RWPE1 (cell line): ENCODE data around the gene NPTX1.
A peak's percentile ranks its signal among the peaks of the same experiment; 100 is the strongest.

Experiments used
- CTCF ChIA-PET: fragments of 350-600 bp; sonication (Branson Sonifier 250); formaldehyde crosslinking; extraction: SDS; loops from one replicate; lab custom pipeline; 2021; lab: Yijun Ruan, JAX
- POLR2A ChIA-PET: fragments of 400-600 bp; formaldehyde crosslinking; extraction: SDS; loops from one replicate; lab custom pipeline; 2020; ENCODE audit warnings: antibody characterized with exemption; ENCODE audit not compliant: low non-redundant PET; lab: Yijun Ruan, JAX
- DNase-seq: peaks from one replicate; pipeline ENCODE4 v3.0.0; 2012; ENCODE audit warnings: low spot score
- H3K27ac ChIP-seq: fragments of 450-650 bp; 2 replicates; pipeline ENCODE4 v1.5.1; 2017
- TF ChIP-seq, protein P1 (sequence below): fragments of 450-650 bp; conservative IDR thresholded peaks from 2 replicates; pipeline ENCODE4 v1.5.1; 2017; ENCODE audit warnings: low read depth, mild to moderate bottlenecking

Gene NPTX1

DNA sequence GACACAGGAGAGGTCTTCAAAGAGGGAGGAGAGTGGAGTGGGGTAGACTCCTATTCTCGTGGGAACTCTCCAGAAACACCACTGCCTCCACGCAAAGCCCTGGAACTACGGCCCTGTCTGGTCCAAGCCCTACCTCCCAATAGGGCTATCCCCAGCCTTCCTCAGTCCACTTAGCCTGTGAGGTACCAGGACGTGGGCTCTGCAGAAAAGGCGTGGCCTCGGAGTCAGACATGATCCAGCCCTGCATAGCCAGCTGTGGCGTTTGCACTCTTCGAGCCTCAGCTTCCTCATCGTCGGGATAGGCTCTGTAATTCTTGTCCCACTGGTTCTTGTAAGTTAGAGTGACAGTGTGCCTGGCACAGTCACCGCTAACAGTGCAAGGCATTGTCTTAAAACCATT is 47.6 kb downstream of the NPTX1 start:
- DNase-seq: no peak
- POLR2A ChIA-PET: no interaction called here
- CTCF ChIA-PET: interaction anchor here (1.0 kb wide), 1 partner anchor 147 kb away, joined by 3 read pairs; no protein-coding TSS in a partner anchor
- TF ChIP-seq, protein P1, sequence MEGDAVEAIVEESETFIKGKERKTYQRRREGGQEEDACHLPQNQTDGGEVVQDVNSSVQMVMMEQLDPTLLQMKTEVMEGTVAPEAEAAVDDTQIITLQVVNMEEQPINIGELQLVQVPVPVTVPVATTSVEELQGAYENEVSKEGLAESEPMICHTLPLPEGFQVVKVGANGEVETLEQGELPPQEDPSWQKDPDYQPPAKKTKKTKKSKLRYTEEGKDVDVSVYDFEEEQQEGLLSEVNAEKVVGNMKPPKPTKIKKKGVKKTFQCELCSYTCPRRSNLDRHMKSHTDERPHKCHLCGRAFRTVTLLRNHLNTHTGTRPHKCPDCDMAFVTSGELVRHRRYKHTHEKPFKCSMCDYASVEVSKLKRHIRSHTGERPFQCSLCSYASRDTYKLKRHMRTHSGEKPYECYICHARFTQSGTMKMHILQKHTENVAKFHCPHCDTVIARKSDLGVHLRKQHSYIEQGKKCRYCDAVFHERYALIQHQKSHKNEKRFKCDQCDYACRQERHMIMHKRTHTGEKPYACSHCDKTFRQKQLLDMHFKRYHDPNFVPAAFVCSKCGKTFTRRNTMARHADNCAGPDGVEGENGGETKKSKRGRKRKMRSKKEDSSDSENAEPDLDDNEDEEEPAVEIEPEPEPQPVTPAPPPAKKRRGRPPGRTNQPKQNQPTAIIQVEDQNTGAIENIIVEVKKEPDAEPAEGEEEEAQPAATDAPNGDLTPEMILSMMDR: no peak
- no peak overlapping the region for H3K27ac ChIP-seq

- no peak overlapping the region for H3K27ac ChIP-seq
- no peak for DNase-seq
- ChIA-PET CTCF (interaction anchor here (1.0 kb wide), 1 partner anchor 147 kb away, joined by 3 read pairs; no protein-coding TSS in a partner anchor), POLR2A (no interaction called here)
- TF ChIP-seq, protein P1: no peak
Measured at GRCh38 chr17:80428363-80428762, 48.0 kb downstream of the NPTX1 start.

- ChIA-PET CTCF (interaction anchor here (0.5 to 1.3 kb wide), 13 partner anchors 12 to 560 kb away, joined by 3 to 6 read pairs (median 3); no protein-coding TSS in a partner anchor), POLR2A (no interaction called here)
- DNase-seq: no peak
- TF ChIP-seq, protein P1: no peak
- no peak overlapping the region for H3K27ac ChIP-seq
Measured at GRCh38 chr17:80427366-80428282, 48.8 kb downstream of the NPTX1 start.

DNA sequence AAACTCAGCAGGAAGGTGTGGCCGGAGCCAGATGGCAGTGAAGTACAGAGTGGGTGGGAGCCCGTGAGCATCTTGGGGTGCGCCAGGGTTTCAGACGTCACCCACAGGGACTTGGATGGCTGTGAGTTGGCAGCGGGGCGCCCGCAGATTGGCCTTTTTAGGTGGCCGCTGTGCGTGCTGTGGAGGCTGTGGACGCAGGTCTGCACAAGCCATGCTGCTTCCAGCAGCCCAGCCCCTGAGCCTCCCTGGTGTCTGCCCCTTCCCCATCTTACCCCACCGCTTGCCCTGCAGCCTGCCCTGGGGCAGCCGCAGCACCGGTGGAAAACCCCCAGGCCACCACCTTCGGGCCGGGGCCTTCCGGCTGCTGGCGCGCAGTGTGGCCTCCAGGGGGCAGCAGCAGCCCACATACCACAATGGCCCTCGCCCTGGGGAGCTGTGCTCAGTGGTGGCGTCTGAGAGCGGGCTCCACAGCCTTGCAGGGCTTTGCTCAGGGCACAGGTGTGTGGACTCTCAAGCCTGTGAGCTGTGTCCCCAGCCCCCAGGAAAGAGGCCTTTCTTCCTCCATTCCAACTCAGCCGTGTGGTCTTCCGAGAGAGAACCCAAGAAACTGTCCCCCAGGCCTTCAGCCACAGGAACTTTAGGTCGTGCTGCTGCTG is 49.6 kb downstream of the NPTX1 start:
- POLR2A ChIA-PET: no interaction called here
- no peak overlapping the region for H3K27ac ChIP-seq

GRCh38 chr17:80425835-80426426 is 50.5 kb downstream of the NPTX1 start:
- CTCF ChIA-PET: interaction anchor here (1.1 kb wide), 1 partner anchor 52 kb away, joined by 3 read pairs; no protein-coding TSS in a partner anchor

More for the DNA sequence above, 49.6 kb downstream of the NPTX1 start:
- peak; percentile 87 for DNase-seq
- TF ChIP-seq, protein P1: peak; percentile 98
- CTCF ChIA-PET: interaction anchor here (0.5 to 1.3 kb wide), 11 partner anchors 13 to 561 kb away, joined by 3 to 6 read pairs (median 3); no protein-coding TSS in a partner anchor

More at GRCh38 chr17:80425835-80426426, 50.5 kb downstream of the NPTX1 start:
- H3K27ac ChIP-seq: no peak overlapping the region
- no peak for DNase-seq
- POLR2A ChIA-PET: no interaction called here
- TF ChIP-seq, protein P1: no peak
